ENCODE data around the gene NPBWR2.
A peak's percentile ranks its signal among the peaks of the same experiment; 100 is the strongest.

GRCh38 chr20:64101731-64102621, 5.4 kb downstream of the NPBWR2 start:
- TF ChIP-seq CTCF (IDR thresholded peaks at IDR 0.05; ENCODE audit: insufficient read depth, low read depth, low read length) (peak; percentile 34), EZH2 (IDR thresholded peaks at IDR 0.05; ENCODE audit: insufficient read depth, low read length) (peak; percentile 83)

Measured in astrocyte (in vitro differentiated cells and primary cell).